Stimulated activated CD8-positive, alpha-beta memory T cell treated with anti-CD3 and anti-CD28 coated beads, Interleukin-15, amount 100 ng/mL, for 1 hour (primary cell): Measurements from ENCODE around the gene ZNF423.
"Not testable (repeated sequence)": the region's sequence is repeated elsewhere in the genome, so short reads cannot be mapped to it uniquely, and the experiment has no call there.

Experiments used
- DNase-seq: peaks from one replicate; pipeline ENCODE4 v3.0.0-alpha.2; 2020; ENCODE audit warnings: low read depth

Gene ZNF423

GRCh38 chr16:49506058-49507013 is 349.6 kb downstream of the ZNF423 start:
- not testable (repeated sequence) for DNase-seq

GRCh38 chr16:49505556-49505955 is 350.4 kb downstream of the ZNF423 start:
- DNase-seq = no peak

DNA sequence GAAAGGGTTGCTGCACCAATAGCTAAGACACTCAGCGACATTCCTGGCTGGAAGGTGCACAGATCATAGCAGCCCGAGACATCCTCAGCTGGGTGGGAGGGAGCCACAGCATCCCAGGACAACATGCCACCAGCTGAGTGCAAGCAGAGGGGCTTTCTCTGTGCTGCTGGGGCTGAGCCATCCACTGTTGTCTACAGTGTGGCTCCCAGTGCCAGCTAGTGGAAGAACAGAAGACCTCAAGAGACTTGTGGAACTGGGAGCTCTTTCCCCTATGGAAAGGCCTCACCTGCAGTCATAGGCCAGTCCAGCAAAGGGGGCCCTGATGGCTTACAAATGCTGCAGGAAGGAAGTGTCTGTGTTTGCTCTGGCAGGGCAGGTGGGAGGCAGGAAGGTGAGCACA is 351.3 kb downstream of the ZNF423 start:
- DNase-seq = no peak

DNA sequence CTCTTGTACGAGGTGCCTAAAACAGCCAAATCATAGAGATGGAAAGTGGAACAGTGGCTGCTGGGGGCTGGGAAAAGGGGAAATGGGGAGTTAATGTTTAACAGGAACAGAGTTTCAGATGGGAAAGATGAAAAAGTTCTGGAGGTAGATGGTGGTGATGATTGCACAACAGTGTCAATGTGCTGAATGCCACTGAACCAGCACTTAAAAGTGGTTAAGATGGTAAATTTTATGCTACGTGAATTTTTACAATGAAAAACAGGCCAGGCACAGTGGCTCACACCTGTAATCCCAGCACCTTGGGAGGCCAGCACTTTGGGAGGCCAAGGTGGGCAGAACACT is 351.9 kb downstream of the ZNF423 start:
- DNase-seq = no peak

DNA sequence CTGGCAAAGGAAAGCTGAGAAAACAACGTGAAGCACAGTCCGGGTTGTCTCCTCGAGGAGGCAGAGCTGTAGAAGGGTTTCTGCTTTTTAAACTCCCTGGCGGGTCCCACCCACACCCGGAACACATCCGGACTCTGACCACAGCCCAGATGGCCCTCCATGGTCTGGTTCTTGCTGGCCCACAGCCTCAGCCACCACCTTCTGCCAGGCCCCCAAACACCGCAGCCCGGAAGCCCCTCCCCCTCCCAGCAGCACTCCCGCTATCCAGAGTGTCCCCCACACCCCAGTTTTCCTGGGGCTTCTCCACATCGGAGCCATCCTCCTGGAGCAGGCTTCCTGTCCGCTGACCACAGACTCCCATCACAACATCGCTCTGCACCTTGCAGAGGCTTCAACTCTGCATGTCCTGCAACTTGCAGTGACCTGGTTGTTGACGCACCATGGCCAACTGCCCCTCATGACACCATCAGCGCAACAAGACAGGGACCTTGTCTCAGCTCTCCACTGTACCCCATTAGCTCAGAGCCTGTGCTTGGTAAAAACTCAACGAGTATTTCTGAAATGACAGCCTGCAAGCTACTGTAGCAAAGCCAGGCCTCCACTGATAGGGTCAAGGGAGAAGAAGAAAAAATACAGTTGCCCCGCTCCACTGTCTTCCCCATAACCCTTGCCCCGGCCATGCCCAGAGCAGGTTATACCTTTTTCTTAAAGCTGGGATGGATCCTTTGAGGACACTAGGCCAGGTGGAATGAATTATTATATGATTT is 352.5 kb downstream of the ZNF423 start:
- DNase-seq = no peak

DNA sequence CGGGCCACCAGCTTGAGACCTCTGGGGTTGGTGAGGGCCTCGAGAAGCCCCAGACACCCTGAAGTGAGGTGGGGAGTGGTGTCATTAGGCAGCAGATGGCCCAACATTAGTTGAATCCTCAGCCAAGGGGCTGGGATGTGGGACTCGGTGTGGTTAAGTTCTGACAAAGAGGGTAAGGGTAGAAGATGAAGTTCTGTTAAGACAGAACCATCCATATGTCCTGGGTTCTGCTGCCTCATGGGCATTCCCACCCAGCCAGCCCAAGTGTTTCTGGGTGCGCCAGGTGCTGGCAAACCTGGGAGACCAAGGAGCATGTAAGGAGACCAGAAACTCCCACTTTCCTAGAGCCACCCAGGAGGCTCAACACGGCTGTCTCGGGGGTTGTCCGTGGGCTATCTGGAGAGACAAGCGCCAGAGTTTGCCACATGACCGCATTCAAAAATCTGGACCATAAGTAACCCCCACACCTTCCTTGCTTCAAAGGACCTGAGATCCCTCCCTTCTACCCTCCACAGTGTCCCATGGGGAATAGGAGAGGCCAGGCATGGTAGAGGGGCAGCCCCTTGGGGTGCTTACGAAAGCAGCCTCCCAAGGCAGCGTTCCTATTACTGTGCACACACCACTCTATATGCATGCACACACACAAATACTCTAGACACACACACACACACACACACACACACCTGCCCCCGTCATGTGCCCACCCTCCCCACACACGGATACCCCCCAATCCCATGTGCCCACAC is 353.6 kb downstream of the ZNF423 start:
- DNase-seq = no peak

DNA sequence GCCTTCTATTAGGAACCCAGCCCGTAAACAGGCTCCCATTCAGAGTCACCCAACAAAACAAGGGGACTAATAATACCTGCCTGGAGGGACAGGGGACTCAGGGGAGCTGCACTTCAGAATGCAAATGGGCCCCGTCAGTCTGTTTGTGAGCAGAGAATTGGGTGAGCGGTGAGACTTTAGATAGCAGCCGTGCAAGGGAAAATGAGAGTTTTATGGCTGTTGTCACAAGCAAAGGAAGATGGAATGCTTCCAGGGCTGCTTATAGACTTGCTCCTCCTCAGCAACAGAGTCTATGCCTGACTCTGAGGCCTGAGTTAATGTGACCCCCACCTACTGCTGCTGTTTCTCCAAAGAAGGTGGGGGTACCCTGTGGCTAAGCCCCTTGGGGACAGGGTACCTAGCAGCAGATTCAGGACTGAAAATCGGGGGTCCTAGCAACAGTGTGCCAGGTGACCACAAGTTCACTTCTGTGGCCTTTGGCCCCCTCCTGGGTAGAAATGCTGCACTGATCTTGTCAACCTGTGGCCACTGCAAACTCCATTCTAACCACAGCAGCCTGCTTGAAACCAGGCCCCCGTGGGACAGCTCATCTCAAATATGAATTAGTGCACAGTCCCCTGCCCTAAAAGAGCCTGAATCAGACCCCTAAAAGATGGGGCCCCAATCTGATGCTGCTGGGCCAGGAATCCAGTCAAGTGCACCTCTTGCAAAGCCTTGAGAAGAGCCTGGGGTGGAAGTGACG is 355.9 kb downstream of the ZNF423 start:
- no peak for DNase-seq

DNA sequence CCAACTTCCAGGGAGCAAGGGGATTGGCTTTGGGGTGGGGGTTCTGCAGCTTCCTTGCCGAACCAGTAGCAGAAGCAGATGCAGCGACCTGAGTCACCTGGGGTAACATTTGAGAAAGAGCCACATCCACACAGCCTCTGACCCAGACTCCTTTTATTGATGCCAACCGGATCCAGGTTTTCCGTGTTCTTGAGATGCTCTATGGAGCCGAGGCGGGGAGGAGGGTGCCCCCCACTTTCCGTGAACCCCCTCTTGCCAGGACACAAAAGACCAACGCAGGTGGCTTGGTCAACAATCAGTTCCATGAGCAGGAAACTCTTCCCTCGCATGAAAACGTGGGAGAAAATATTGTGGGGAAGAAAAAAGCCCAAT is 356.5 kb downstream of the ZNF423 start:
- DNase-seq = no peak

DNA sequence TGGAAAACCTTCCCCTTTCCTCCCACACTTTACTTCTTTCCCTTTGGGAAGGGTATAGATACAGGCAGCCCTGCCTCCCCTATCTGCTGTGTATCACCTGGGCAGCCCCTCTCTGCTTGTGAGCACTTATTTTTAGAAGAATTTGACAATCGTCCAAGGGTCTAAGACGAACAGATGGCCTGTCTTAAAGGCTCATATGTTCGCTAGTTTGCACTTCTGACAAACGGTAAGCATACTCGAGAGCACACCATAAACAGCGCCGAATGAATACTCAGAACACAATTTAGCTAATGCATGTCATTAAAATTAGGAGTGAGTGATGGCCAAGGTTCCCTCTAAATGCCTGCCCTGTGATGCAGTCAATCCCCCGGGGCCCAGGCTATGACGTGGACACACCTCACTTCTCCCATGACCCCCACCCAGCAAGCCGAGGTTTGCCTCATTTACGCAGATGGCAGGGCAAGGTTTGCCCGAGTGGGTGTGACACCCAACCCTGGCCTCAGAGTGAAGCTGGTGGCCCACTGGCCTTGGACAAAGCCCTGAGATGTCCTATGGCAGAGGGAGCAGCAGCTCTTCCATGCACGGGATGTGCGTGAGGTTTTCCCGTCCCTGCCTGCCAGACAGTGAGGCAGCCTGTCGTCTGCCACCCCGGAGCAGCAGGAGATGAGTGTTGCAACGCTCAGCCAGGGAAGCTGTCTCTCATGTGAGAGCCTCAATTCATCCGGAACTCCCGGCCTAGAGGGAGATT is 357.1 kb downstream of the ZNF423 start:
- no peak for DNase-seq

DNA sequence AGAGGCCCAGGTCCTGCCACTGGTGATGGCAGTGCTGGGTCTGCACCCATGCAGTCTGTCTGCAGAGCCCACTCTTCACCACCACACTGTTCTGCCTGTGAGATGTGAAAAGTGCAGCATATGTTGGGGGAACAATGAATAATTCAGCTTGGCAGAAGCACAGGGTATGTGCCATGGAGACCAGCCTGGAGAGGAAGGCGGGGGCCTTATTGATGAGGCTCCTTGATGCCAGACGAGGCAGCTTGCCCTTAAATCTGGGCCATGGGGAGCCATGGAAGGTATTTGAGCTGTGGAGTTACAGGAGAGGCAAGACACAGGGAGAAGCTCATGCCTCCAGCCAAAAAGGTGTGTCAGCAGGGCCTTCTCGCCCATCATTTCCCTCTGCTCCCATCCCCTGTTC is 357.6 kb downstream of the ZNF423 start:
- no peak for DNase-seq

DNA sequence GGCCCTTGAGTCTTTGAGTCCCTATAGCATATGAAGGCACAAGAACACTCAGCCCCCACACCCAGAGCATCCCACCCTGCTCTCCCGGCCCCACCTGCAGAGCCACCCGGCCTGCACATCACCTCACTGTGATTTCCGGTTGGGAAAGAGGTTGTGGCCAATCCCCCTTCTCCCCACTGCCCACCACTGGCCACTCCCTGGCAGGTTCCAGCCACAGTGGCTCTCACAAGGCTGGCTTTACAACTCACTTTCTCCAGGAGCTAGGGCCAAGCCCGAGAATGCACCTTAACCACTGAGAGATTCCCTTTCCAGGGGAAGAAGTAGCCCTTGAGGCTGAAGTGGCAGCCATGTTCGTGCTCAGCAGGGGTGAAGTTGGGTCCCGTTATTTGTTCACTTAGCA is 358.4 kb downstream of the ZNF423 start:
- no peak for DNase-seq

DNA sequence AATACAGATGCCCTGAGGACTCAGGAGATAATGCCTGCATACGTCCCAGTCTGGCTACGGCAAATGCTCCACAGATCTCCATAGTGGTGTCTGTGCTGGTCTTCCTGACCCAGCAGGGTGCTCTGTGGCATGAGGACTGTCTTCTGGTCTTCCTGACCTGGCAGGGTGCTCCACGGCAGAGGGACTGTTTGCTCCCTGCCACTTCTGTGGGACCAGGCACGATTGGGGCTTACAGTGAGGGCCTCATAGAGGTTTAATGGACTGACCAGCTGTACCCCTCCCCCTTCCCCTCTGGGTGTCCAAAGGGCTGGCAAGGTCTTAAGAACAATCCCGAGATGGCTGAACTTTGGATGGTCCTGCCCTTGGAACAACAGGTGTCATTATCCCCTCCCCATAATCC is 359.3 kb downstream of the ZNF423 start:
- DNase-seq = no peak

GRCh38 chr16:49495596-49496355 is 360.1 kb downstream of the ZNF423 start:
- DNase-seq = no peak

DNA sequence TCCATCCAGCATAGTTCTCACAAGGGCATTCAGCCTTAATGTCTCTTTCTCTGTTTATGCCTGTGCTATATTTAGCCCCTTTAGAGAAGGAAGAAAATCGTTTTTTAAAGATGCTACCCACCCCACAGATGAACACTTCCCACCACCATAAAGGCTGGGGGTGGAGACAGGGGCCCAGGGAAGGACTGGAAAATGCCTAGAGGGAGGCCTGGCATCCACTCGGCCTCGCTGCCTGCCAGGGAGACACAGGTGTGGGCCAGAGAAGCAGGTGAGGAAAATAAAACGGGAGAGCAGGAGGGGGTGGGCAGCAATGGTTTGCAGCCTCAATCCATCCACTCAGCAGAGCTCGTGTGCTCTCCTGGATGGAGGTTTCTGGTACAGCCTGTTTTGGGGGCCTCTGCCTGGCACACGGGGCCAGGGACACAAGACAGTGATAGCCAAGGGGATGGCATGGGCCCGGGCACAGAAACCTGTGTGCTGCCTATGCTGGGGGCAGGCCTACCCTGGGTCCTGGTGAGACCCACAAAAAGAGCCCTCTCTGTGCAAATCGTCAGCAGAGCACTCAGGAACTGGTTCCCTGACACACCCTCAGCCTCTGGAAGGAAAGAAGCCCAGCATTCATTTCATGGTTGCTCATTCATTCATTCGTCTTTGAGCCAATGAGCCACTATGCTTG is 360.9 kb downstream of the ZNF423 start:
- no peak for DNase-seq

- DNase-seq = no peak
Measured at GRCh38 chr16:49494474-49494873, 361.4 kb downstream of the ZNF423 start.

DNA sequence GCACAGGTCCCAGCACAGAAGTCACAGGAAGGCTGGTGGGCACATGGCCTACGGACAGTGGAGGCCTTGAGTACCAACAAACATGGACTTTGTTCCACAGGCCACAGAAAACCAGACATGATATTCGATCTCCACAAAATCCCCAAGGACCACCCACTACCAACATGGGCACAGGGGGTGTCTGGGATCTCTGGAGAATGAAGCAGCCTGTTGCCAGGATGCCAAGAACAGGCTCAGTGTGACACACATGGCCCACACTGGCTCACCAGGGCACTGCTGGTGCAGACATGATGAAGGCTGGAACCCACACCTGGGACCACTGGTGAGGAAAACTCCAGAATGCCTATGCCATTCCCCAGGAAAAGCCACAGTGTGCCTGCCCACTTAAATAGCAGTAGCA is 362.1 kb downstream of the ZNF423 start:
- no peak for DNase-seq

DNA sequence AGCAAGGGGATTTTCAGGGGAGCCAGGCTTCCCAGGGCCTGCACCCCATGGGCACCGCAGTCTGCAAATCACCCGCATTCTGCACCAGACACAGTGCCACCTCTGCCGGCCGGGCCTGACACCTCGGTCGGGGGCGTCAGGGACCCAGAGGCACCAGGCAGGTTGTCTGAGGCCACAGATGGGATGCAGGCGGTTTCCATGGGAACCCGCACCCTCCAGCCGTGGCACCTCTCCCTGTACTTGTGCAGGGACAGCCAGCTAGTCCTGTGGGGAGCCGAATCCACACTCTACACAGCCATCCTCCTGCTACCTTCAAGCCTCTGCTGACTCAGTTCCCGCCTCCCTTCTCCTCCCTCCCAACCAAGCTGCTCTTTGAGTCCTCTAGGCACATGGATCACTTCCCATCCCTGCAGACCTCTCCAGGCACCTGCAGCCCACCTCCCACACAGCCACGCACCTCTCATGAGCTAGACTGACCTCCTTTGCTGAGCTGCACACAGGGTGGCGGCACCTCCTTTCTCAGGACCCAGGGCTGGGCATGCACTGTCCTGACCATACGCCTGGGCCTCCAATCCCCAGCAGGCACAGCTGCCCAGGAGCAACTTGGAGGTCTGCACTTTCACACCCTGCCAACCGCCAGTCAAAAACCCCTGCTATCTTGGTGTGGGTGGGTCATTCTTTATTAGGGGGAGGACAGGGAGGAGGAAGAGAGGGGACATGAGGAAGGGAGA is 362.9 kb downstream of the ZNF423 start:
- DNase-seq = no peak

GRCh38 chr16:49491771-49492761 is 363.8 kb downstream of the ZNF423 start:
- DNase-seq = no peak
